HepG2 (cell line): Measurements from ENCODE around the gene RSL1D1. TPM values are rescaled to one million over a fixed set of nuclear protein-coding genes. Genes with fewer than 3 reads are reported as not detected.

Source experiments
- ATAD3A ChIP-seq: sonication (generic); formaldehyde crosslinking; IDR thresholded peaks from 2 replicates; pipeline ENCODE4 v1.4.0; 2020; ENCODE audit warnings: missing genetic modification reagents
- CAMTA2 ChIP-seq: sonication (generic); formaldehyde crosslinking; IDR thresholded peaks from 2 replicates; pipeline ENCODE4 v1.4.0; 2020; ENCODE audit warnings: mild to moderate bottlenecking, missing genetic modification reagents, borderline replicate concordance
- FOXM1 ChIP-seq: sonication (generic); formaldehyde crosslinking; IDR thresholded peaks from 2 replicates; pipeline ENCODE4 v1.5.0; 2020; ENCODE audit warnings: missing genetic modification reagents
- GZF1 ChIP-seq: sonication (generic); formaldehyde crosslinking; IDR thresholded peaks from 2 replicates; pipeline ENCODE4 v1.5.1; 2020; ENCODE audit warnings: mild to moderate bottlenecking, missing genetic modification reagents
- HMGA1 ChIP-seq: sonication (generic); formaldehyde crosslinking; conservative IDR thresholded peaks from 2 replicates; pipeline ENCODE4 v1.4.0; 2020; ENCODE audit warnings: missing genetic modification reagents
- JARID2 ChIP-seq: sonication (generic); formaldehyde crosslinking; IDR thresholded peaks from 2 replicates; pipeline ENCODE4 v1.8.1; 2023; ENCODE audit warnings: missing genetic modification reagents, inconsistent platforms; ENCODE audit not compliant: insufficient replicate concordance
- JUNB ChIP-seq: sonication (generic); formaldehyde crosslinking; IDR thresholded peaks from 2 replicates; pipeline ENCODE4 v1.8.0; 2022; ENCODE audit warnings: missing genetic modification reagents, mild to moderate bottlenecking, borderline replicate concordance
- KLF15 ChIP-seq: sonication (generic); formaldehyde crosslinking; IDR thresholded peaks from 2 replicates; pipeline ENCODE4 v1.8.1; 2023; ENCODE audit warnings: borderline replicate concordance, mild to moderate bottlenecking, inconsistent platforms, missing genetic modification reagents, mixed read lengths
- KLF9 ChIP-seq: IDR thresholded peaks from 2 replicates; pipeline ENCODE4 v1.6.1; 2016; ENCODE audit warnings: low read depth
- KMT2B ChIP-seq: IDR thresholded peaks from 2 replicates; pipeline ENCODE4 v1.6.1; 2016; ENCODE audit warnings: missing genetic modification reagents, missing compliant biosample characterization
- MAF1 ChIP-seq: sonication (generic); formaldehyde crosslinking; IDR thresholded peaks from 2 replicates; pipeline ENCODE4 v1.5.0; 2020; ENCODE audit warnings: missing genetic modification reagents, borderline replicate concordance
- NFYC ChIP-seq: IDR thresholded peaks from 2 replicates; pipeline ENCODE4 v1.6.1; 2016; ENCODE audit warnings: missing genetic modification reagents, missing compliant biosample characterization
- NR1H2 ChIP-seq: sonication (generic); formaldehyde crosslinking; IDR thresholded peaks from 2 replicates; pipeline ENCODE4 v1.8.1; 2022; ENCODE audit warnings: low read depth, missing genetic modification reagents, borderline replicate concordance
- PHF8 ChIP-seq: sonication (generic); formaldehyde crosslinking; IDR thresholded peaks from 2 replicates; pipeline ENCODE4 v1.5.0; 2020; ENCODE audit warnings: missing genetic modification reagents
- RARA ChIP-seq: IDR thresholded peaks from 2 replicates; pipeline ENCODE4 v1.6.1; 2016; ENCODE audit warnings: missing genetic modification reagents, missing compliant biosample characterization
- RXRB ChIP-seq: IDR thresholded peaks from 2 replicates; pipeline ENCODE4 v1.6.1; 2016; ENCODE audit warnings: borderline replicate concordance, missing genetic modification reagents, missing compliant biosample characterization
- SNAPC5 ChIP-seq: sonication (generic); formaldehyde crosslinking; IDR thresholded peaks from 2 replicates; pipeline ENCODE4 v1.8.1; 2023; ENCODE audit warnings: mild to moderate bottlenecking, missing genetic modification reagents, borderline replicate concordance
- SPEN ChIP-seq: sonication (generic); formaldehyde crosslinking; IDR thresholded peaks from 2 replicates; pipeline ENCODE4 v1.5.1; 2020; ENCODE audit warnings: low read depth, mild to moderate bottlenecking, missing genetic modification reagents
- TP53 ChIP-seq: sonication (generic); formaldehyde crosslinking; conservative IDR thresholded peaks from 2 replicates; pipeline ENCODE4 v1.4.0; 2020; ENCODE audit warnings: missing genetic modification reagents
- ZFP1 ChIP-seq: IDR thresholded peaks from 2 replicates; pipeline ENCODE4 v1.6.1; 2016
- ZMAT5 ChIP-seq: sonication (generic); formaldehyde crosslinking; IDR thresholded peaks from 2 replicates; pipeline ENCODE4 v1.5.0; 2020; ENCODE audit warnings: mild to moderate bottlenecking, low read depth, missing genetic modification reagents, borderline replicate concordance
- ZNF121 ChIP-seq: sonication (generic); formaldehyde crosslinking; IDR thresholded peaks from 2 replicates; pipeline ENCODE4 v1.5.0; 2020; ENCODE audit warnings: mild to moderate bottlenecking, missing genetic modification reagents
- ZNF224 ChIP-seq: sonication (generic); formaldehyde crosslinking; IDR thresholded peaks from 2 replicates; pipeline ENCODE4 v1.5.0; 2020; ENCODE audit warnings: mild to moderate bottlenecking, missing genetic modification reagents
- ZNF333 ChIP-seq: sonication (generic); formaldehyde crosslinking; IDR thresholded peaks from 2 replicates; pipeline ENCODE4 v1.4.0; 2020; ENCODE audit warnings: mild to moderate bottlenecking, missing genetic modification reagents, borderline replicate concordance
- ZNF784 ChIP-seq: sonication (generic); formaldehyde crosslinking; IDR thresholded peaks from 2 replicates; pipeline ENCODE4 v1.5.1; 2020; ENCODE audit warnings: missing genetic modification reagents, mild to moderate bottlenecking, borderline replicate concordance
- ZNF788 ChIP-seq: sonication (generic); formaldehyde crosslinking; IDR thresholded peaks from 2 replicates; pipeline ENCODE4 v1.5.0; 2020; ENCODE audit warnings: mild to moderate bottlenecking, missing genetic modification reagents, borderline replicate concordance
- ZNF790 ChIP-seq: sonication (generic); formaldehyde crosslinking; IDR thresholded peaks from 2 replicates; pipeline ENCODE4 v1.8.0; 2022; ENCODE audit warnings: missing genetic modification reagents, mild to moderate bottlenecking, borderline replicate concordance
- ZNF792 ChIP-seq: IDR thresholded peaks from 2 replicates; pipeline ENCODE4 v1.6.1; 2016
- polyA plus RNA-seq, 8 experiments: library from polyadenylated mRNA; depleted of rRNA in 3 of 8; stranded (reverse) in 7 of 8; unstranded in 1 of 8; fragments of >200 nt; fragmentation: Illumina TruSeq in 4 of 8; extraction: Trizol in 4 of 8; gene quantifications; 2 replicates each; pipeline versions ENCODE4 v1.2.1 to v1.2.3, GENCODE V29; 2011 to 2016; ENCODE audit warnings: low read depth in 4 of 8, missing spikeins in 1 of 8, mixed read lengths in 1 of 8; ENCODE audit not compliant: insufficient read depth in 1 of 8
- total RNA-seq, 5 experiments: library from RNA; depleted of rRNA; stranded (reverse); fragments of >200 nt; fragmentation: Illumina TruSeq; extraction: Trizol; gene quantifications; 2 replicates each; pipeline ENCODE4 v1.2.3, GENCODE V29; 2016; ENCODE audit warnings: low read depth in 1 of 5
- TF ChIP-seq, protein P1 (sequence below): sonication (generic); formaldehyde crosslinking; IDR thresholded peaks from 2 replicates; pipeline ENCODE4 v1.5.1; 2020; ENCODE audit warnings: missing genetic modification reagents, mild to moderate bottlenecking, borderline replicate concordance

RSL1D1 gene
- total and polyA plus RNA-seq, 2 of the 13 experiments (the other 11 are each of a cell fraction or from before 2014, with no cell fraction given), result 187 to 343 TPM

DNA sequence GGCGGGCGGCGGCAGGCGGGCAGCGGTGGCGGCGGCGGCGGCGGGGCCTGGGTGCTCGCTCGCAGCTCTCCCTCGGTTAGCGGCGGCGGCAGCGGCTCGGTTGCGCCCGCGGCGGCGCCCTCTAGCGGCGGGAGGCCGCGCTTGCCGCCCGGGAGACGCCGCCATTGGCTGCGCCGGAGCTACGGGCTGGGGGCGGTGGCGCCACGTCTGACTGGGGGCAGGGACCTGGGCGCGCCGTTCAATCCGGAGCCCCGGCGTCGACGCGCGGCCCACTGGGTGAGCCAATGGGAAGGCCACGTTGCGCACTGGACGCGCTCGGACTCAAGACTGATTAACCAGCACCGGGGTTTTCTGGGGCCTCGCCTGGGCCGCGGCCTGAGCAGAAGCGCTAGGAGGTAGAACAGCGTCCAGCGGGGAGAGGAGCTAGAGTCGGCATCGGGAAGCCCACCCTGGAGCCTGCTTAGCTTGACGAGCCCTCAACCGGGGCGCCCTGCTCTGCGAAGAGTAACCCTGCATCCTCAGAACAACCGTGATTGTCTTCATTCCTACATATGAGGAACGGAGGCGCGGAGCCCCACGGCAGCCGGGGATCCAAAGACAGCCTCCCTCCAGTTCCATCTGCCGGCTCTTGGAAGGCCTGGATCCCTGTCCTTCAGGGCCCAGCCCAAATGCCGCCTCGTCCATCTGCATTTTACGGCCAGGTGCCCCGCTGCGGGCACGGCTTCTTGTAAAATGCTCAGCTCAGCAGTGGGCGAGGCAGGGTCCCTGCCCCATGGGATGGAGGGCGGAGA, 54.0 kb downstream of the RSL1D1 start, which contains the start of gene ZC3H7A (continued):
- TF ChIP-seq ATAD3A (0 out of 2 replicates have a peak, but pooled peaks have one; percentile 35), ZNF121 (CRISPR knock-in tag) (0 out of 2 replicates have a peak, but pooled peaks have one; percentile 57), HMGA1 (CRISPR knock-in tag) (no peak), RARA (CRISPR knock-in tag) (peak; percentile 55; the same call in 1 of the 2 replicates), NFYC (CRISPR knock-in tag) (peak; percentile 93), FOXM1 (CRISPR knock-in tag) (0 out of 2 replicates have a peak, but pooled peaks have one; percentile 23), ZNF333 (CRISPR knock-in tag) (peak; percentile 98; the same call in 1 of the 2 replicates), KLF9 (CRISPR knock-in tag) (peak; percentile 92), SPEN (CRISPR knock-in tag) (peak; percentile 98), ZNF788 (CRISPR knock-in tag) (peak; percentile 71), MAF1 (CRISPR knock-in tag) (peak; percentile 97; the same call in 1 of the 2 replicates), JARID2 (peak; percentile 94), ZMAT5 (no peak; the same call in 1 of the 2 replicates), ZNF224 (peak; percentile 99), JUNB (CRISPR knock-in tag) (no peak), ZFP1 (peak; percentile 81; the same call in 1 of the 2 replicates), CAMTA2 (CRISPR knock-in tag) (peak; percentile 96), KMT2B (CRISPR knock-in tag) (peak; percentile 93), ZNF790 (CRISPR knock-in tag) (peak; percentile 92; the same call in 1 of the 2 replicates), ZNF792 (CRISPR knock-in tag) (peak; percentile 98), SNAPC5 (CRISPR knock-in tag) (peak; percentile 87; the same call in 1 of the 2 replicates), KLF15 (CRISPR knock-in tag) (peak; percentile 89; the same call in 1 of the 2 replicates), NR1H2 (CRISPR knock-in tag) (no peak), GZF1 (peak; percentile 72; the same call in 1 of the 2 replicates), TP53 (CRISPR knock-in tag) (peak; percentile 88), RXRB (CRISPR knock-in tag) (peak; percentile 92), ZNF784 (CRISPR knock-in tag) (peak; percentile 71; the same call in 1 of the 2 replicates), PHF8 (CRISPR knock-in tag) (peak; percentile 98)
- TF ChIP-seq, protein P1, sequence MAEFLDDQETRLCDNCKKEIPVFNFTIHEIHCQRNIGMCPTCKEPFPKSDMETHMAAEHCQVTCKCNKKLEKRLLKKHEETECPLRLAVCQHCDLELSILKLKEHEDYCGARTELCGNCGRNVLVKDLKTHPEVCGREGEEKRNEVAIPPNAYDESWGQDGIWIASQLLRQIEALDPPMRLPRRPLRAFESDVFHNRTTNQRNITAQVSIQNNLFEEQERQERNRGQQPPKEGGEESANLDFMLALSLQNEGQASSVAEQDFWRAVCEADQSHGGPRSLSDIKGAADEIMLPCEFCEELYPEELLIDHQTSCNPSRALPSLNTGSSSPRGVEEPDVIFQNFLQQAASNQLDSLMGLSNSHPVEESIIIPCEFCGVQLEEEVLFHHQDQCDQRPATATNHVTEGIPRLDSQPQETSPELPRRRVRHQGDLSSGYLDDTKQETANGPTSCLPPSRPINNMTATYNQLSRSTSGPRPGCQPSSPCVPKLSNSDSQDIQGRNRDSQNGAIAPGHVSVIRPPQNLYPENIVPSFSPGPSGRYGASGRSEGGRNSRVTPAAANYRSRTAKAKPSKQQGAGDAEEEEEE (CRISPR knock-in tag), result 0 out of 2 replicates have a peak, but pooled peaks have one; percentile 50
